ENCODE measurements around the gene APC2. TPM values are rescaled to one million over a fixed set of nuclear protein-coding genes. Genes with fewer than 3 reads are reported as not detected.

The APC2 gene
- total RNA-seq, 1 experiment from 2014 or later, result 1.4 TPM

DNA sequence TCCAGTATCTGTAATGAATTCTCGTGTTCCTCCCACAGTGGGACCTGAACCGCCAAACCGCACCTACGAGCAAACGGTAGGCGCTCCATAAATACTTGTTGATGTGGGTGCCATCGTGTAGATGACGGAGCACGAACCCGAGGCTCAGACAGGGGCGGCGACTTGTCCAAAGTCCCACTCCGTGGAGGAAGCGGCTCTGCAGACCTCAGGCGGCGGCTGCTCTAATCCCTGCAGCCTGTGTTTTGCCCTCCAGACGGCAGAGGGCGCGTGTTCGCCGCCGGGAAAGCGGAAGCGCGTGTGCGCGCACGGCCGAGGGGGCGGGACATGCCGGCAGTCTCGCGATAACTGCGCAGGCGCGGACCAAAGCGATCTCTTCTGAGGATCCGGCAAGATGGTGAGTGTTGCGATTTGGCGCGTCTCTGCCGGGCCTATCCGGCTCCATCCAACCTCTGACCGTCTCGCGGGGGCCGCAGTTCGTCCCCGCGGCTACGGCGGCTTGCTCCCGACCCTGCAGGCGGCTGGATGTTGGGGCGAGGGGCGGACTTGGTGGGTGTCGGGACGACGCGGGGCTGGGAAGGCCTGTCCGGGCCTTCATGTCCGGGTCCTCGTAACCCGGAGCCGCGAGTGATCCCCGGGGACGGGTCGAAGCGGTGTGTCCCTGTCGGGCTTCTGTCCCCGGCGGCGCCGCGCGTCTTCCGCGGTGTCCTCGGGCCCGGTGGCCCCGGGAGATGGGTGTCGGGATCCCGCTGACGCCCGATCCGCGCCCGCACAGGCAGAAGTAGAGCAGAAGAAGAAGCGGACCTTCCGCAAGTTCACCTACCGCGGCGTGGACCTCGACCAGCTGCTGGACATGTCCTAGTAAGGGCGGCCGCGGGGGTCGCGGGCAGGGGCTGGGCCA, 11.6 kb upstream of the APC2 start, which contains the start of gene RPS15 (continued):
- TF ChIP-seq, protein P1, sequence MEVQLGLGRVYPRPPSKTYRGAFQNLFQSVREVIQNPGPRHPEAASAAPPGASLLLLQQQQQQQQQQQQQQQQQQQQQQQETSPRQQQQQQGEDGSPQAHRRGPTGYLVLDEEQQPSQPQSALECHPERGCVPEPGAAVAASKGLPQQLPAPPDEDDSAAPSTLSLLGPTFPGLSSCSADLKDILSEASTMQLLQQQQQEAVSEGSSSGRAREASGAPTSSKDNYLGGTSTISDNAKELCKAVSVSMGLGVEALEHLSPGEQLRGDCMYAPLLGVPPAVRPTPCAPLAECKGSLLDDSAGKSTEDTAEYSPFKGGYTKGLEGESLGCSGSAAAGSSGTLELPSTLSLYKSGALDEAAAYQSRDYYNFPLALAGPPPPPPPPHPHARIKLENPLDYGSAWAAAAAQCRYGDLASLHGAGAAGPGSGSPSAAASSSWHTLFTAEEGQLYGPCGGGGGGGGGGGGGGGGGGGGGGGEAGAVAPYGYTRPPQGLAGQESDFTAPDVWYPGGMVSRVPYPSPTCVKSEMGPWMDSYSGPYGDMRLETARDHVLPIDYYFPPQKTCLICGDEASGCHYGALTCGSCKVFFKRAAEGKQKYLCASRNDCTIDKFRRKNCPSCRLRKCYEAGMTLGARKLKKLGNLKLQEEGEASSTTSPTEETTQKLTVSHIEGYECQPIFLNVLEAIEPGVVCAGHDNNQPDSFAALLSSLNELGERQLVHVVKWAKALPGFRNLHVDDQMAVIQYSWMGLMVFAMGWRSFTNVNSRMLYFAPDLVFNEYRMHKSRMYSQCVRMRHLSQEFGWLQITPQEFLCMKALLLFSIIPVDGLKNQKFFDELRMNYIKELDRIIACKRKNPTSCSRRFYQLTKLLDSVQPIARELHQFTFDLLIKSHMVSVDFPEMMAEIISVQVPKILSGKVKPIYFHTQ (CRISPR knock-in tag; IDR thresholded peaks at IDR 0.05), result peak; percentile 18; the same call in 1 of the 2 replicates
- TF ChIP-seq ESRRA (CRISPR knock-in tag; IDR thresholded peaks at IDR 0.05; ENCODE audit: borderline replicate concordance), result peak; percentile 80
- TF ChIP-seq SMAD3 (CRISPR knock-in tag; IDR thresholded peaks at IDR 0.05; ENCODE audit: borderline replicate concordance), result peak; percentile 86; the same call in 1 of the 2 replicates
- TF ChIP-seq, protein P2, sequence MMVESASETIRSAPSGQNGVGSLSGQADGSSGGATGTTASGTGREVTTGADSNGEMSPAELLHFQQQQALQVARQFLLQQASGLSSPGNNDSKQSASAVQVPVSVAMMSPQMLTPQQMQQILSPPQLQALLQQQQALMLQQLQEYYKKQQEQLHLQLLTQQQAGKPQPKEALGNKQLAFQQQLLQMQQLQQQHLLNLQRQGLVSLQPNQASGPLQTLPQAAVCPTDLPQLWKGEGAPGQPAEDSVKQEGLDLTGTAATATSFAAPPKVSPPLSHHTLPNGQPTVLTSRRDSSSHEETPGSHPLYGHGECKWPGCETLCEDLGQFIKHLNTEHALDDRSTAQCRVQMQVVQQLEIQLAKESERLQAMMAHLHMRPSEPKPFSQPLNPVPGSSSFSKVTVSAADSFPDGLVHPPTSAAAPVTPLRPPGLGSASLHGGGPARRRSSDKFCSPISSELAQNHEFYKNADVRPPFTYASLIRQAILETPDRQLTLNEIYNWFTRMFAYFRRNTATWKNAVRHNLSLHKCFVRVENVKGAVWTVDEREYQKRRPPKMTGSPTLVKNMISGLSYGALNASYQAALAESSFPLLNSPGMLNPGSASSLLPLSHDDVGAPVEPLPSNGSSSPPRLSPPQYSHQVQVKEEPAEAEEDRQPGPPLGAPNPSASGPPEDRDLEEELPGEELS (CRISPR knock-in tag; IDR thresholded peaks at IDR 0.05), result peak; percentile 89
- TF ChIP-seq CBFB (CRISPR knock-in tag; IDR thresholded peaks at IDR 0.05; ENCODE audit: low read depth), result peak; percentile 92
- TF ChIP-seq, protein P3, sequence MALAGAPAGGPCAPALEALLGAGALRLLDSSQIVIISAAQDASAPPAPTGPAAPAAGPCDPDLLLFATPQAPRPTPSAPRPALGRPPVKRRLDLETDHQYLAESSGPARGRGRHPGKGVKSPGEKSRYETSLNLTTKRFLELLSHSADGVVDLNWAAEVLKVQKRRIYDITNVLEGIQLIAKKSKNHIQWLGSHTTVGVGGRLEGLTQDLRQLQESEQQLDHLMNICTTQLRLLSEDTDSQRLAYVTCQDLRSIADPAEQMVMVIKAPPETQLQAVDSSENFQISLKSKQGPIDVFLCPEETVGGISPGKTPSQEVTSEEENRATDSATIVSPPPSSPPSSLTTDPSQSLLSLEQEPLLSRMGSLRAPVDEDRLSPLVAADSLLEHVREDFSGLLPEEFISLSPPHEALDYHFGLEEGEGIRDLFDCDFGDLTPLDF (CRISPR knock-in tag; IDR thresholded peaks at IDR 0.05), result no peak
- no peak for TF ChIP-seq ATF1 (CRISPR knock-in tag; IDR thresholded peaks at IDR 0.05)
- TF ChIP-seq FOXK1 (CRISPR knock-in tag; IDR thresholded peaks at IDR 0.05), result peak; percentile 88
- TF ChIP-seq, protein P4, sequence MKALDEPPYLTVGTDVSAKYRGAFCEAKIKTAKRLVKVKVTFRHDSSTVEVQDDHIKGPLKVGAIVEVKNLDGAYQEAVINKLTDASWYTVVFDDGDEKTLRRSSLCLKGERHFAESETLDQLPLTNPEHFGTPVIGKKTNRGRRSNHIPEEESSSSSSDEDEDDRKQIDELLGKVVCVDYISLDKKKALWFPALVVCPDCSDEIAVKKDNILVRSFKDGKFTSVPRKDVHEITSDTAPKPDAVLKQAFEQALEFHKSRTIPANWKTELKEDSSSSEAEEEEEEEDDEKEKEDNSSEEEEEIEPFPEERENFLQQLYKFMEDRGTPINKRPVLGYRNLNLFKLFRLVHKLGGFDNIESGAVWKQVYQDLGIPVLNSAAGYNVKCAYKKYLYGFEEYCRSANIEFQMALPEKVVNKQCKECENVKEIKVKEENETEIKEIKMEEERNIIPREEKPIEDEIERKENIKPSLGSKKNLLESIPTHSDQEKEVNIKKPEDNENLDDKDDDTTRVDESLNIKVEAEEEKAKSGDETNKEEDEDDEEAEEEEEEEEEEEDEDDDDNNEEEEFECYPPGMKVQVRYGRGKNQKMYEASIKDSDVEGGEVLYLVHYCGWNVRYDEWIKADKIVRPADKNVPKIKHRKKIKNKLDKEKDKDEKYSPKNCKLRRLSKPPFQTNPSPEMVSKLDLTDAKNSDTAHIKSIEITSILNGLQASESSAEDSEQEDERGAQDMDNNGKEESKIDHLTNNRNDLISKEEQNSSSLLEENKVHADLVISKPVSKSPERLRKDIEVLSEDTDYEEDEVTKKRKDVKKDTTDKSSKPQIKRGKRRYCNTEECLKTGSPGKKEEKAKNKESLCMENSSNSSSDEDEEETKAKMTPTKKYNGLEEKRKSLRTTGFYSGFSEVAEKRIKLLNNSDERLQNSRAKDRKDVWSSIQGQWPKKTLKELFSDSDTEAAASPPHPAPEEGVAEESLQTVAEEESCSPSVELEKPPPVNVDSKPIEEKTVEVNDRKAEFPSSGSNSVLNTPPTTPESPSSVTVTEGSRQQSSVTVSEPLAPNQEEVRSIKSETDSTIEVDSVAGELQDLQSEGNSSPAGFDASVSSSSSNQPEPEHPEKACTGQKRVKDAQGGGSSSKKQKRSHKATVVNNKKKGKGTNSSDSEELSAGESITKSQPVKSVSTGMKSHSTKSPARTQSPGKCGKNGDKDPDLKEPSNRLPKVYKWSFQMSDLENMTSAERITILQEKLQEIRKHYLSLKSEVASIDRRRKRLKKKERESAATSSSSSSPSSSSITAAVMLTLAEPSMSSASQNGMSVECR (CRISPR knock-in tag; IDR thresholded peaks at IDR 0.05; ENCODE audit: borderline replicate concordance), result peak; percentile 67; the same call in 1 of the 2 replicates
- peak; percentile 20; the same call in 1 of the 2 replicates for TF ChIP-seq RELA (CRISPR knock-in tag; IDR thresholded peaks at IDR 0.05; ENCODE audit: borderline replicate concordance)
- no peak for TF ChIP-seq JUN (CRISPR knock-in tag; IDR thresholded peaks at IDR 0.05)
- no peak for TF ChIP-seq ZNF138 (CRISPR knock-in tag; conservative IDR thresholded peaks at IDR 0.05)
- peak; percentile 83 for TF ChIP-seq CREM (CRISPR knock-in tag; IDR thresholded peaks at IDR 0.05)
- TF ChIP-seq ELF4 (CRISPR knock-in tag; IDR thresholded peaks at IDR 0.05; ENCODE audit: low read depth), result no peak
- TF ChIP-seq JAZF1 (CRISPR knock-in tag; IDR thresholded peaks at IDR 0.05), result no peak
- TF ChIP-seq, protein P5, sequence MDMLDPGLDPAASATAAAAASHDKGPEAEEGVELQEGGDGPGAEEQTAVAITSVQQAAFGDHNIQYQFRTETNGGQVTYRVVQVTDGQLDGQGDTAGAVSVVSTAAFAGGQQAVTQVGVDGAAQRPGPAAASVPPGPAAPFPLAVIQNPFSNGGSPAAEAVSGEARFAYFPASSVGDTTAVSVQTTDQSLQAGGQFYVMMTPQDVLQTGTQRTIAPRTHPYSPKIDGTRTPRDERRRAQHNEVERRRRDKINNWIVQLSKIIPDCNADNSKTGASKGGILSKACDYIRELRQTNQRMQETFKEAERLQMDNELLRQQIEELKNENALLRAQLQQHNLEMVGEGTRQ (CRISPR knock-in tag; IDR thresholded peaks at IDR 0.05), result peak; percentile 69
- TF ChIP-seq, protein P6, sequence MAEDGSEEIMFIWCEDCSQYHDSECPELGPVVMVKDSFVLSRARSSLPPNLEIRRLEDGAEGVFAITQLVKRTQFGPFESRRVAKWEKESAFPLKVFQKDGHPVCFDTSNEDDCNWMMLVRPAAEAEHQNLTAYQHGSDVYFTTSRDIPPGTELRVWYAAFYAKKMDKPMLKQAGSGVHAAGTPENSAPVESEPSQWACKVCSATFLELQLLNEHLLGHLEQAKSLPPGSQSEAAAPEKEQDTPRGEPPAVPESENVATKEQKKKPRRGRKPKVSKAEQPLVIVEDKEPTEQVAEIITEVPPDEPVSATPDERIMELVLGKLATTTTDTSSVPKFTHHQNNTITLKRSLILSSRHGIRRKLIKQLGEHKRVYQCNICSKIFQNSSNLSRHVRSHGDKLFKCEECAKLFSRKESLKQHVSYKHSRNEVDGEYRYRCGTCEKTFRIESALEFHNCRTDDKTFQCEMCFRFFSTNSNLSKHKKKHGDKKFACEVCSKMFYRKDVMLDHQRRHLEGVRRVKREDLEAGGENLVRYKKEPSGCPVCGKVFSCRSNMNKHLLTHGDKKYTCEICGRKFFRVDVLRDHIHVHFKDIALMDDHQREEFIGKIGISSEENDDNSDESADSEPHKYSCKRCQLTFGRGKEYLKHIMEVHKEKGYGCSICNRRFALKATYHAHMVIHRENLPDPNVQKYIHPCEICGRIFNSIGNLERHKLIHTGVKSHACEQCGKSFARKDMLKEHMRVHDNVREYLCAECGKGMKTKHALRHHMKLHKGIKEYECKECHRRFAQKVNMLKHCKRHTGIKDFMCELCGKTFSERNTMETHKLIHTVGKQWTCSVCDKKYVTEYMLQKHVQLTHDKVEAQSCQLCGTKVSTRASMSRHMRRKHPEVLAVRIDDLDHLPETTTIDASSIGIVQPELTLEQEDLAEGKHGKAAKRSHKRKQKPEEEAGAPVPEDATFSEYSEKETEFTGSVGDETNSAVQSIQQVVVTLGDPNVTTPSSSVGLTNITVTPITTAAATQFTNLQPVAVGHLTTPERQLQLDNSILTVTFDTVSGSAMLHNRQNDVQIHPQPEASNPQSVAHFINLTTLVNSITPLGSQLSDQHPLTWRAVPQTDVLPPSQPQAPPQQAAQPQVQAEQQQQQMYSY (CRISPR knock-in tag; IDR thresholded peaks at IDR 0.05), result no peak
- TF ChIP-seq NR2C2 (CRISPR knock-in tag; IDR thresholded peaks at IDR 0.05), result no peak
- no peak for TF ChIP-seq ZNF396 (CRISPR knock-in tag; IDR thresholded peaks at IDR 0.05; ENCODE audit: borderline replicate concordance)

Data from WTC11 (cell line).